ENCODE data around the gene PRICKLE3. TPM values are rescaled to one million over a fixed set of nuclear protein-coding genes. Genes with fewer than 3 reads are reported as not detected.

The PRICKLE3 gene, protein sequence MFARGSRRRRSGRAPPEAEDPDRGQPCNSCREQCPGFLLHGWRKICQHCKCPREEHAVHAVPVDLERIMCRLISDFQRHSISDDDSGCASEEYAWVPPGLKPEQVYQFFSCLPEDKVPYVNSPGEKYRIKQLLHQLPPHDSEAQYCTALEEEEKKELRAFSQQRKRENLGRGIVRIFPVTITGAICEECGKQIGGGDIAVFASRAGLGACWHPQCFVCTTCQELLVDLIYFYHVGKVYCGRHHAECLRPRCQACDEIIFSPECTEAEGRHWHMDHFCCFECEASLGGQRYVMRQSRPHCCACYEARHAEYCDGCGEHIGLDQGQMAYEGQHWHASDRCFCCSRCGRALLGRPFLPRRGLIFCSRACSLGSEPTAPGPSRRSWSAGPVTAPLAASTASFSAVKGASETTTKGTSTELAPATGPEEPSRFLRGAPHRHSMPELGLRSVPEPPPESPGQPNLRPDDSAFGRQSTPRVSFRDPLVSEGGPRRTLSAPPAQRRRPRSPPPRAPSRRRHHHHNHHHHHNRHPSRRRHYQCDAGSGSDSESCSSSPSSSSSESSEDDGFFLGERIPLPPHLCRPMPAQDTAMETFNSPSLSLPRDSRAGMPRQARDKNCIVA
- 10 to 100 TPM; 11.5 to 15.1 TPM for total RNA-seq
- long read RNA-seq, partial matches to known transcripts: 0 of 2 reads
- long read RNA-seq, other reads (novel, unspliced or antisense): 2 of 2 reads

DNA sequence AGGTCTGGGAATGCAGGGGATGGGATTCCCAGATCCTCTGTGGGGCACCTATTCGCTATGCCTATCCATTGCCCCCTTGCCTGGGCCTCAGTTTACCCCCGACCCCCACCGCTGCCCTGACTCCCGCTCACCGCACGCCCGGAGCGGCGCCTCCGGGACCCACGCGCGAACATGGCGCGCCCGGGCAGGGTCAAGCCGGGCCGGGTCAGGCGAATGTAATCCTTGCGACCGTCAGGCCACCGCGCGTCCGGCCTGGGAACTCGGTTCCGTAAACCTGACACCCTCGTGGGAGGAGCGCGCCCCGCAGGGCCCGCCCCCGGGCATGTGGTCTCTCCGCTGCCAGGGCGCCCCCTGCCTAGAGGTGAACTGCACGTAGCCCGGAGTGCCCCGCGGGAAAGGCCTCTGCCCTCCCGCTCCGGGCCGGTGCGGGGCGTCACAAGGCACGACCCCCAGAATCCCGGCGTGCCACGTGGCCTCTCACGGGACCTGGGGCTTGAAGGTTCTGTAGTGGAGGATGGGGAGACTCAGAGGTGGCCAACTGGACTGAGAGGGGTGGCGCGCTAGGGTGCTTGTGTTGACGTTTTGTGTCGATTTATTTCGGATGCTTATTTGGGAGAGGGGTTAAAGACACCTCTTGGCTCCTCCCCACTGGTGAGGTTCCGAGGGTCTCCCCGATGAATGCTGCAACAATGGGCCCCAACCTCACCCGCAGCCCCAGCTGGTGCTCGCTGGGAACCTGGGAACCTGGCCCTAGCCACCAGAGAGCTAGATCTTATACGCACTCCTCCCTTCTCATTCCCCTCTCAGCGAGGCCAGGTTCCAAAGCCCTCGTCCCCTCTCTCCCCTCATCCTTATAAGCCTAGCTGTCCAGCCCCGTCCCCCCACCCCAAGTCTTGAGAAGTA, at the start of gene PRICKLE3:
PRICKLE3 (minus strand) TSS at position 249 of the 903 bp plus-strand sequence; CDS start at position 173, 76 bp downstream.
- DNase-seq (peak; percentile 87 to 91), ATAC-seq (peak; percentile 39)
- intact Hi-C loops (cut with DNase I, micrococcal nuclease): no loop called here

DNA sequence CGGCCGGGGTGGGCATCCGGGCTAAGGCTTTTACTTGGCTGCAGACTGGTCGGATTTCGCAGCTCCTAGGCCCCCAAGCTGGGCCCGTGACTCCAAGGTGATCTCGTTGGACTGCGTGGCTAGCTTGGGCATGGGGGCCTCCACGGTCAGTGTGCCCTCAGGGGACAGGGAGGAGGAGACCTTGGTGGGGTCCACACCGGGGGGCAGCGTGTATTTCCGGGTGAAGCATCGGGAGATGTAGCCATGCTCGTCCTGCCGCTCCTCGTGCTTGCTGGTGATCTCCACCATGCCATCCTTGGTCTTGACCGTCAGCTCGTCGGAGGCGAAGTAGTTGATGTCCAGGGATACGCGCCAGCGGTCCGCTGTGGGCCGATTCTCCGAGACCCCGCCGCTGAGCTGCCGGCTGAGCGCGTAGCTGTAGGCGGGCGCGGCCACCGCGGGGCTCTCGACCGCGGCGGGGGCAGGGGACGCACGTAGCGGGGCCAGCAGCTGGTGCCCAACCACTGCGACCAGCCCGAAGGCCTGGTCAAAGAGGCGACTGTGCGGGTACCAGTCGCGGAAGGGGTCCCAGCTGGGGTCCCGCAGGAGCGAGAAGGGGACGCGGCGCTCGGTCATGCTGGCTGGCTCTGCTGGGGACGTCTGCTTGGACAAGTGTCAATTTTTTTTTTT, 47.8 kb upstream of the PRICKLE3 start:
- intact Hi-C loops (cut with DNase I, micrococcal nuclease): no loop called here
- DNase-seq: no peak
- no peak for ATAC-seq

DNA sequence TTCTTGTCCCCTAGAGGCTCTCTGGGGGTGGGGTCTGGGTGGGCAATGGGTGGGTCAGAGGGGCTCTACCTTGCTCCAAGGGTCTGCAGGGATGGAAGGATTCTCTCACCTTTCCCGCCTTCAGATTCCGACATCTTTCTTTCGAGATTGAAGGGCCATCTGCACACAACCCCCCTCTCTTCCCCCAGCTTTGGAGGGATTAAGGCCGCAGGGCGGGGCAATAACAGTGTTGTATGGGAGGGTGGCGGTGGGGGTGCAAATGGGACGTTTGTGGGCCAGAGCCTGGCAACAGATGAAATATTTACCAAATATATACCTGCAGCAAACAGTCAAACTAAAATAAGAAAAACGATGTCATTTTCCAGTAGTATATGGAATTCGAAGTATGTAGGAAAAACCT, 47.0 kb upstream of the PRICKLE3 start, which contains the start of gene CACNA1F:
CACNA1F (minus strand) TSS at position 165 of the 400 bp plus-strand sequence; CDS start at position 134, 31 bp downstream.
- no peak for ATAC-seq
- no peak for DNase-seq
- intact Hi-C loops (cut with DNase I, micrococcal nuclease): no loop called here

DNA sequence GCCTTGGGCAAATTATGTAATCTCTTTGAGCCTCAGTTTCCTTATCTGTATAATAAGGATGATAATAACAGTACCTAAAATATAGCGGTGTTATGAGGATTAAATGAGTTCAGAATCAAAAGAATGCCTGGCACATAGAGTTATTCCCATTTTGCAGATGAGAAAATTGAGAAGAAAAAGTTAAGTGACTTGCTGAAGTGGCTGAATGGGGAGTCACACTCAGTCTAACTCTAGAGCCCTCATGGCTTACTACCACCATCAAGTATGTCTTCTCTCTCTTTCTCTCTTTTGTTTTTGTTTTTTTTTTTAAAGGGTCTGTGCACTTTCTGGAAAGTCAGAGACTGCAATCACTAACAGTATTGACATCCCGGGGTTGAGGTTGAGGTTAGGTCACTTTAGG, 46.4 kb upstream of the PRICKLE3 start:
- ATAC-seq: no peak
- intact Hi-C loops (cut with DNase I, micrococcal nuclease): no loop called here
- DNase-seq: no peak

DNA sequence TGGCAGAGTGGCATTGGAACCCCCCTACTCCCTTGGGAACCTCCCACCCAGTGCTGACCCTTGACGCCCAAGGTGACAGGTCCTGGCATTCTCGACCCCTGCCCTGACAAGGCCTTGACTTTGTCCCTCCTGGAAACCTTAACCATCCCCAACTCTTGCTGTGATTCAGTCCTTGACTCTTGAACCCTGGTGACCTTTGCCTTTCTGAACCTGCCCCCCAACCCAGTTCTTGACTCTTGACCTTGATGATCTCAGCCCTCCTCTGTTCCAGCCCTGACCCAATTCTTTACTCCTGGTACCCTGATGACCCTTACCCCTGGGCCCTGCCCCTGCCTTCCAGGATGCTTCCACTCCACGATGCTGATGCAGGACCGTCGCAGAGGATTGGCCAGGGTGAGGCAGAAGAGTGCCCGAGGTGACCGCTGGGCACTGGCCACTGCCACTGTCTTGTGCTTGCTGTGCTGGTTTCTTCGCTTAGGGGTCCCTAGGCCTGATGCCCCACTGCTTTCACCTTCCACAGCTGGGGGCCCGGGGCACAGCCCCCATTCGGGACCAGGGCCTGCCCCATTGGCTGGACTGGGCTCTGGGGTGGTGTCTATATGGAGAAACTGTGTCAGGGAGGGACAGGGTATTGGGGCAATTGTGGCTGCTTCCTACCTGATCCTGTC, 45.3 kb upstream of the PRICKLE3 start:
- ATAC-seq: no peak
- intact Hi-C loops (cut with DNase I, micrococcal nuclease): no loop called here
- DNase-seq: no peak

DNA sequence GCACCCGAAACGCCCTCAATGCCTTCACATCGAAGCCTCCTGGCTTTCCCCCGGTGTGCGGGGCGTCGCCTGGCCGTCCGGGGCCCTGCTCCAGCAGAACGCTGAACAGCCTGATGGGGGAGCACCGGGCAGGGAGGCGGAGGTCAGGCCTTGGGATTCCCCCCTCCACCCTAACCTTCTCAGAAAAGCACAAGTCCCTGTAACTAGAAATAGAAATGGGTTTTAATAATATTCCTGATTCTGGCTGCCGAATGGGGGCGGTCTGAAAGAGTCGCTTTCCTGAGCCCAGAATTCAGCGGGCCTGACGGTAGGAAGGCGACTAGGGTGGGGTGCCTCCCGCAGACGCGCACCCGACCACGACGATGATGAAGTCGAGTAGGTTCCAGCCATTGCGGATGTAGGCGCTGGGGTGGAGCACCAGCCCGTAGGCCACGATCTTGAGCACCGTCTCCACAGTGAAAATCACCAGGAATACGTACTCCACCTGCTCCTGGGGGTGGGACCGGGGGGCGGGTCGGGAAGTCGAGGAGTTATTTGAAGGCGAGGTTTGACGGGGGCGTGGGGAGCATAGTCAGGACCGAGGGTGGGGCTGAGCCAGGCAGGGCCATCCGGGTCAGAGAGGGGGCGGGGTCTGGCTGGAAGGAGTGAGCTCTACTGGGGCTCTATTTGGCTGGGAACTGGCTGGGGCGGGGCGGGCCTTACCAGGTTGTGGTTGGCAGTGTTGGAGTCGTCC, 44.5 kb upstream of the PRICKLE3 start:
- ATAC-seq (peak; percentile 88), DNase-seq (peak; percentile 88)
- intact Hi-C loops (cut with DNase I, micrococcal nuclease): no loop called here

DNA sequence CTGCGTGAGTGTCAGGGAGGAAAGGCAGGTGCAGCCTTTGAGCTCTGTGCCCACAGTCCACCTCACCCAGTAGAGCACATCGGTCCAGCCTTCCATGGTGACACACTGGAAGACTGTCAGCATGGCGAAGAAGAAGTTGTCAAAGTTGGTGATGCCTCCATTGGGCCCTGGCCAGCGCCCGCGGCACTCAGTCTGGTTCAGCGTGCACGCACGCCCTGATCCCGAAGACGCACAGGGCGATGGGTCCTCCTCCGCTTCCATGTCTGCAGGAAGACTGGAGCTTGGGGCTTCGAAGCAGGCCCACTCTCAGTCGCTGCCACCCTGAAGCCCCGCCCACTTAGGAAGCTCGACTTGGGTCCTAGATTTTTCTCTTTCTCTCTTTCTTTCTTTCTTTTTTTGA, 42.0 kb upstream of the PRICKLE3 start:
- intact Hi-C loops (cut with DNase I, micrococcal nuclease): no loop called here
- no peak for ATAC-seq
- DNase-seq: no peak

DNA sequence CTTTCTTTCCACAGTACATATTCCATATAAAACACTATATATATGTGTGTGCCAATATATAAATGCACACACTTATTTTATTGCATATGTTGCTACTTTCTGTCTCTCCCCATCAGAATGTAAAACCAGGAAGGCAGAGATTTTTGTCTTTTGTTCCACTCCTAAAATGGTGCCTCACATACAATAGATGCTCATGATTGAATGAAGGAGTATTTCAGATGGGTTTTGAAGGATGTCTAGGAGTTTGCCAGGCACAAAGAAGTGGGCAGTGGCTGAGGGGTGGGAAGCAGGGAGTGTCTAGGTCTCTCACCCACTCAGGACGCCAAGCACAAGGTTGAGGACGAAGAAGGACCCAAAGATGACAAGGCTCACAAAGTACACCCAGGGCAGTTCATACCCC, 41.6 kb upstream of the PRICKLE3 start:
- no peak for ATAC-seq
- no peak for DNase-seq
- intact Hi-C loops (cut with DNase I, micrococcal nuclease): no loop called here

DNA sequence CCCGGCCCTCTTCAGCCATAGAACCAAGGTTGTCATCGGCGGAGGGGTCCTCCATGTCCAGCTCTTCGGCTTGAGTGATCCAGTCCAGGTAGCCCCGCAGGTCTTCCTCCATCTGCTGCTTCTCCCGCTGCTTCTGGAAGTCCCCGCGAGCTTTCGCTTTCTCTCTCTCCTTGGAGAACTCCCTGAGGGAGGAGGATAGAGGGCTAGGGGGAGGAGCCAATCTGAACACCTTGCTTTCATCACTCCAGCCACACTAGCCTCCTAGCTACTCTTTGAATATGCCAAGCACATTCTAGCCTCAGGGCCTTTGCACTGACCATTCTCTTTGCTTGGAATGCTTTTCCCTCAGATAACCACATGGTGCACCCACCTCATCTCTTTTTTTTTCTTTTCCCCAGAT, 40.8 kb upstream of the PRICKLE3 start:
- no peak for DNase-seq
- no peak for ATAC-seq
- intact Hi-C loops (cut with DNase I, micrococcal nuclease): no loop called here

DNA sequence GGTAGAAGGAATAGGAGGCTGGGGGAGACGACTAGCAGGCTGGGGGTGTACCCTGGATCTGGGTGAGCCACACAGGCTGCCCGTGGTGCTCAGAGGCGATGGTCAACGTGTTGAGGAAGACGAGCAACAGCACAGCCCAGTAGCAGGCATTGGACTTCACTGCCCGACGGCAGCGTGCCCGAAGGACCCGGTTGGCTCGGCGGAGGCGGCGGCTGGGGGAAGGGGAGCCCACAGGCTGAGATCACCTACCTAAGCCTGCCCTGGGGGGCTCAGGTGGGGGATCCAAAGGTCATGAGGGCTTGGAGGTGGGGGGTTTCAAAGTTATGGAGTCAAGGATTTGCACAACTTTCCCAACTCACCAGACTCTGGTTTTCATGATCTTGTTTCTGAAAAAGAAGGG, 39.7 kb upstream of the PRICKLE3 start:
- DNase-seq (no peak), ATAC-seq (no peak)
- intact Hi-C loops (cut with DNase I, micrococcal nuclease): no loop called here

DNA sequence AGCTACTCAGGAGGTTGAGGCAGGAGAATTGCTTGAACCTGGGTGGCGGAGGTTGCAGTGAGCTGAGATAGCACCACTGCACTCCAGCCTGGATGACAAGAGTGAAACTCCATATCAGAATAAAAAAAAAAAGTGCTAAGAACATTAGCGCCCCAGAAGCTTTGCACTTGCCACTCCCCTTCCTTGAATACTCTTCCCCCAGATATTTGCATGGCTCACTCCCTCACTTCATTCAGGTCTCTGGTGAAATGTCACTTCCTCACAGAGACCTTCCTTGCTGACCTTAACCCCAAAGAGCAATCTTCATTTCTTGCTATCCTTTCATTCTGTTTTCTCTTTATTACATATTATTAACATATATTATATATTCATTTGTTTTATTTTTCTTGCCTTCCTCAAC, 35.7 kb upstream of the PRICKLE3 start:
- ATAC-seq: no peak
- no peak for DNase-seq
- intact Hi-C loops (cut with DNase I, micrococcal nuclease): no loop called here

DNA sequence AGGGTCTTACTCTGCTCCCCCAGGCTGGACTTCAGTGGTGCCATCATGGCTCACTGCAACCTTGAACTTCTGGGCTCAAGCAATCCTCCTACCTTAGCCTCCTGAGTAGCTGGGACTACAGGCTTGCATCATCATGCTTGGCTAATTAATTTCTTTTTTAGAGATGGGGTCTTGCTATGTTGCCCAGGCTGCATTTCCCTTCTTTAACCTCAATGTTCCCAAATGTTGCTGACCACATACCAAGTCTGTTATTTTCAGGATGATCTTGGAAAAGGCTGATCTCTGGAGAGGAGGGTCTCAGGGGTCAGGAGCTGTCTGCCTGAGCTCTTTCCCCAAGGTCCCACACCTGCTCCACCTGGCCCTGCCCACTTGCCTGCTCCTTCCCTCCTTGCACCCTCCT, 33.9 kb upstream of the PRICKLE3 start:
- intact Hi-C loops (cut with DNase I, micrococcal nuclease): no loop called here
- no peak for ATAC-seq

DNA sequence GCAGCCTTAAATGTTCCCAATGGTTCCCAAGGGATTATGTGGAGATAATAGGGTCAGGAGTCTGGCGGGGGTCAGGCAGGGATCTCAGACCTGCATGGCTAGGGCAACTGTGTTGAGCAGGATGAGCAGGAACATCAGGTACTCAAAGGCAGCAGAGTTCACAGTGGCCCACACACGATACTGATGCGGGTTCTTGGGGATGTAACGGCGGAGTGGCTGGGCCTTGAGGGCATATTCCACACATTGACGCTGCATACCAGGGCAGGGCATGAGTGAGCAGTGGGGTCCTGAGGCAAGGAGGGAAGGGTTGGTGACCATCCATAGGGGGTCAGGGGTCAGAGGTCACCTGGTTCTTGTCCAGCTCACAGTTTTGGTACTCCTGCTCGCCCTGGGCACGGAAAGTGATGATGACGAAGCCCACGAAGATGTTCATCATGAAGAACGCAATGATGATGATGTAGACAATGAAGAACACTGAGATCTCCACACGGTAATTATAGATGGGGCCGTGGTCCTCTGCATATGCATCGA, 28.9 kb upstream of the PRICKLE3 start:
- DNase-seq: no peak
- ATAC-seq: no peak
- intact Hi-C loops (cut with DNase I, micrococcal nuclease): no loop called here

More for the DNA sequence above, 33.9 kb upstream of the PRICKLE3 start:
- DNase-seq: no peak

DNA sequence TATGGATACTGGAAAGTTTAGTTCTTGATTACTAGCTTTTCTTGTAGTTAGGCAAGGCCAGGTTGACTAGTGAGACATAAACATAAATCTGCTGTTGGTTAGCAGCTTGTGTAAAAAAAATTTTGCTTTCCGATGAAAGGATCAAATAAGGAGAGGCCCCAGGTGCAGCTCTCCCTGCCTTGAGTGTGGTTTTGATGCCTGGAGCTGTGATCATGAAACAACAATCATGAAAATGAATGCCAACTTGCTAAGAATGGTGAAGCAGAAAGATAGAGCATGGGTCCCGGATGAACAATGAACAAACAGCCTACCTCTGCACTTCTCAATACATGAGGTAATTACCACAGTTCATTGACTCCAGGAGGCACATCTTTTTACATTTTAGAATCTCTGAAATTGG, 28.2 kb upstream of the PRICKLE3 start:
- DNase-seq: no peak
- intact Hi-C loops (cut with DNase I, micrococcal nuclease): no loop called here
- no peak for ATAC-seq

DNA sequence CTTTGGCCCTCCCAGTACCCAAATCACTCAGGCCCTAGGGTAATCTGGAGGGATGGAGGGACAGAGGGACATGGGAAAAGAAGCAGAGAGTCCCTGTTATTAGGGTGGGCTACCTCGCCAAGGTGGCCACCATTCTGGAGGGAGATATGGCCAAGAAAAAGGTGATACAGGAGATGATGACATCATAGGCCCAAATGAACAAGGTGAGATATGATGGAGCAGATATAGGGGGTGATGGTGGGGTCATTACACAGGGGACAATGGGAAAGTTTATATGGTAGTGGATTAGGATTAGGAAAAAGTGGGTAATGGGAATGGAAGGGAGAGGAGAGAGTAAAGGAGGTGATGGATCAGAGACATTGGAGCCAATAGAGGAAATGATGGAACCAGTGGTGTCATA, 26.7 kb upstream of the PRICKLE3 start:
- ATAC-seq: no peak
- intact Hi-C loops (cut with DNase I, micrococcal nuclease): no loop called here

DNA sequence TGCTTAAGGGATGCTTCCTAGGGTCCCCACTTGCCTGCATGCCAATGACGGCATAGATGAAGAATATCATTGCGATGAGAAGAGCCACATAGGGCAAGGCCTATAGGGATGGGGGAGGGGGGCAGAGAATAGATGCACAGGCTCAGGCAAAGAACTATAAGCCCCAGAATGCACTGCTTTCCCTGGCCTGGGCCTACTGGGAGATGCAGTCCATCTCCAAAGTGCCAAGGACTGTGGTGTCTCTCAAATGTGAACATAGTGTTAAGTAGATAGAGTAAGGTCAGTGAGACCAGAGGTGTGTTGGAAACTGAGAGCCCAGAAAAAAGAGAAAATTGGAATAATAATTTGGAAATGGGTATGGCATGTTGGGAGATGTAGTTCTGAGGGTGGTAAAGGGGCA, 26.0 kb upstream of the PRICKLE3 start:
- DNase-seq: no peak
- ATAC-seq: no peak
- intact Hi-C loops (cut with DNase I, micrococcal nuclease): no loop called here

More for the DNA sequence above, 26.7 kb upstream of the PRICKLE3 start:
- DNase-seq: no peak

DNA sequence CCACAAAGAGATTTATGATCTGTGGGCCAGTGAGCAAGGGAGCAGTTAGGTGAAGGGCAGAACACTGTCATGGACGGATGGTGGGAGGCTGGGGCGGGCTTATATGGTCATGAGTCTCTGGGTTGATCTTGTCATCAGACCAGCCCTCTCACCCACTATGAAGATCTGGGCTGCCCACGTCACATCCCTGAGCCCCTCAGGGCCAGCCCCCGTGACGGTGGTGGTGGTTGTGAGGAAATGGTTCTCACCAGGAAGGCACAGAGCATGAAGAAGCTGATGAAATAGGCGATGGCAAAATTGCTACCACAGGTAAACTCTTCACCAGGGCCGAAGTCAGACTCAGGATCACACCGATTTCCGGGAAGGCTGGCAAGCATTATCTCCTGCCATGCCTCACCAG, 24.9 kb upstream of the PRICKLE3 start:
- DNase-seq: no peak
- ATAC-seq: no peak
- intact Hi-C loops (cut with DNase I, micrococcal nuclease): no loop called here

All from left colon (tissue), 2 donors.